ELF-1 (cell line): ENCODE results near the gene PANX2.

Source experiments
- DNase-seq: peaks from one replicate; pipeline ENCODE4 v3.0.0-alpha.2; 2016; ENCODE audit warnings: low read depth, low spot score

PANX2 gene

GRCh38 chr22:50227579-50228215 is 57.2 kb downstream of the PANX2 start:
- no peak for DNase-seq

- DNase-seq, result no peak
Measured at GRCh38 chr22:50228366-50228765, 57.8 kb downstream of the PANX2 start.

GRCh38 chr22:50229370-50229769 is 58.8 kb downstream of the PANX2 start:
- no peak for DNase-seq
